GM12878 (cell line): Measurements from ENCODE around the gene SATB1. TPM values are rescaled to one million over a fixed set of nuclear protein-coding genes. Genes with fewer than 3 reads are reported as not detected.

Experiments
- ATF2 ChIP-seq: IDR thresholded peaks from 2 replicates; pipeline ENCODE4 v1.6.1; 2012; ENCODE audit warnings: low read length, inconsistent platforms
- IKZF2 ChIP-seq, 2 experiments: fragments of 450-650 bp; IDR thresholded peaks; 2 replicates each; pipeline ENCODE4 v1.6.1; 2017; ENCODE audit warnings: mild to moderate bottlenecking in 2 of 2, moderate library complexity in 2 of 2
- polyA plus RNA-seq, 11 experiments: library from polyadenylated mRNA; depleted of rRNA in 4 of 11; unstranded in 6 of 11; stranded (reverse) in 5 of 11; fragments of >200 nt; fragmentation: Nextera tagmentation in 4 of 11; fragmentation: Illumina TruSeq in 1 of 11; extraction: Ambion mirVana in 4 of 11; extraction: Trizol in 1 of 11; gene quantifications; 1 replicate in 1 of 11; 2 replicates in 10 of 11; pipeline versions ENCODE4 v1.2.1 to v1.2.3, GENCODE V29; 2011 to 2016; ENCODE audit warnings: inconsistent platforms in 2 of 11, missing spikeins in 2 of 11, low read depth in 1 of 11
- total RNA-seq, 4 experiments: library from RNA; depleted of rRNA in 3 of 4; stranded (reverse); fragments of >200 nt in 3 of 4; fragmentation: Illumina TruSeq in 1 of 4; extraction: Trizol in 1 of 4; gene quantifications; 2 replicates each; pipeline versions ENCODE4 v1.2.1 to v1.2.3, GENCODE V29; 2013 to 2021

SATB1 gene
- total and polyA plus RNA-seq, 10 of the 15 experiments (the other 5 are each of a cell fraction or from before 2014, with no cell fraction given), result 0.01 to 0.72 (median 0.07) TPM; not detected in 4

- TF ChIP-seq ATF2 (no peak), IKZF2 (IDR thresholded peaks at IDR 0.05) (no peak)
These were observed 128.0 kb downstream of the SATB1 start (continued) for GRCh38 chr3:18297126-18297525.
